ENCODE data around the gene ARMH1.
A peak's percentile ranks its signal among the peaks of the same experiment; 100 is the strongest.

ARMH1 gene

DNA sequence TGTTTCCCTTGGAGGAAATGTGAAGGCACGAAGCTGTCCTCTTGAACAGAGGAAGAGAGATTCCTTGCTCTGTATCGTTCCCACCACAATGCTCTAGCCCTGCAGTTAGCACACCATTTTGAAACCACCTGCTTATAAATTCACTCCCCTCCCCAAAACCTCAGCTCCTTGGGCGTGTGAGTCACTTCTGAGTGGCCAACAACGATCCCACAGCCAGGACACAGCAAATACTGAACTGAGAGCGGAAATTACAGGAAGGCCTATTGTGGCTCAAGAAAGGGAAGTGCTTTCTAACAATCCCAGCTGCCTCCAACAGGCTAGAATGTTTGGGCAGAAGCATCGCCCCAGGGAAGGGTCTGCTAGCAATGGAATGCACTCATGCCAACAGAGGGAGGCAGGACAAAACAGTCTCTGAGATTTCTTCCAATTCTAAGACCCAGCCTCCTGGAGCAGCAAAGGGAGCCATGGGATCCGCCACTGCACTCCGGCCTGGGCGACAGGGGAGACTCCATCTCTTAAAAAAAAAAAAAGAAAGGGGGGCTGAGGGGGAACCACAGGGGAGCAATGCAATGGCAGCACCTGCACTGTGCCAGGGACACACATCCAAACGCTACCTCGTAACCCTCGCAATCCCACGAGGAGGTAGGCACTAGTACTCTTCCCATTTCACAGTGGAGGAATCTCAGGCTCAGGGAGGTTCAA lies 2.1 kb upstream of the ARMH1 start:
- DNase-seq = no peak

DNA sequence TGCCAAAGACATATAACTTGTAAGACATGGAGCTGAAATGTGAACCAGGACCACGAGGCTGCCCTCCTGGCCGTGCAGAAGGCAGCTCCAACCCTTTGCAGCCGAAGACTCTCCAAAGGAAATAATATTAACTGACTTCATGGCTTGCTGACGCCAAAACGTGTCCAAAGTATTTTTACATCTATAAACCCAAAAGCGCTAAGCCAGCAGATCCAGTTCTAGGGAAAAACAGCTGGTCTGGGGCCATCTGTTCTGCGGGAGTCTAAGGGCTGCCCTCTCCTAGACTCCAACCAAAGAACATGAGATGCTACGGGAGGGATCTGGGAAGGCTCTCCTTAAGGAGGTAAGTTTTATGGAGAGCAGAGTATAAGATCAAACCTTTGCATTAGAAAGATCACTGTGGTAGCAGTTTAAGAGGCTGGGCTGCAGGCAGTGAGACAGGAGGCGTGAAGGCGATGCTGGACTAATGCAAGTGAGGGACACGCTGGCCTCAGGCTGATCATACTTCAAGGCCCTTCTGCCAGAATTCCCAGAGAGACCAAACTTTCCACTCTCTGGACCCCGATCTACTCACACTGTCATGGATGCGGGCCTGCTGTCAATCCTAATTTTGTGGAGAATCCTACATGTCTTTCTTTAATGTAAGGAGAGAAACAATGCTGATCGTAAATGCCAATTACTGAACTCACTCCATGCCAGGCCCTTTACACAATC lies 1.4 kb upstream of the ARMH1 start:
- DNase-seq = no peak

GRCh38 chr1:44673675-44674112 lies 820 bp upstream of the ARMH1 start:
- no peak for DNase-seq

DNA sequence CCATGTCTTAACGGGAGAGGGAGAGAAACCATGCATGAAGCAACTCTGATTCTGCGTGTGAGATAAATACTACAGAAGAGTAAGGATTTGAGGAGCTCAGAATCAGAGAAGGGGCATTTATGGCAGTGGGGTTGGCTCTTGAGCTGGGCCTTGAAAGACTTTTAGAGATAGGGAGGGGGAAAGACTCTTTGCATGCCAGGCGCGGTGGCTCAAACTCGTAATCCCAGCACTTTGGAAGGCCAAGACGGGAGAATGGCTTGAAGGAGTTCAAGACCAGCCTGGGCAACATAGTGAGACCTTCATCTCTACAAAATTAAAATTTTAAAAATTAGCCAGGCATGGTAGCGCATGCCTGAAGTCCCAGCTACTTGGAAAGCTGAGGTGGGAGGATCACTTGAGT lies 672 bp downstream of the ARMH1 start:
- no peak for DNase-seq

- DNase-seq = peak; percentile 52
Measured at GRCh38 chr1:44676484-44677200, 2.1 kb downstream of the ARMH1 start.

GRCh38 chr1:44677201-44677766 lies 2.8 kb downstream of the ARMH1 start:
- peak; percentile 46 for DNase-seq

DNA sequence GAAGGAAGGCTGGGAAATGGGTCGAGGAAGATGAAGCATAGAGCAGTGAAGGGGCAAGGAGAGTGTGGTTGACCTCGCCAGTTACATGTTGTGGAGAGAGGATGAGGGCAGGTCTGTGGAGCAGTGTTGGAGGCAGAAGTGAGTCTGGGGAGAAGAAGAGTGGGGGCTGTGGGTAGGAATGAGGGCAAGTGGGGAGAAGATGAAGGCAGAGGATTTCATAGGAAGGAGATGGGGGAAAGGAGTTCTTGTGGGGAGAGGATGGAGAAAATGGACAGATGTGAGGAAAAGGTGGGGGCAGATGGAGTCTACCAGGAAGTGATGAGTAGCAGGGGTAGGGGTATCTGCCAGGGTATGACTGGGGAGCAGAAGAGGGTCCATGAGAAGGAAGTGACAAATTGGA lies 3.6 kb downstream of the ARMH1 start:
- no peak for DNase-seq

- DNase-seq = no peak
Measured at GRCh38 chr1:44678626-44679025, 4.1 kb downstream of the ARMH1 start.

DNA sequence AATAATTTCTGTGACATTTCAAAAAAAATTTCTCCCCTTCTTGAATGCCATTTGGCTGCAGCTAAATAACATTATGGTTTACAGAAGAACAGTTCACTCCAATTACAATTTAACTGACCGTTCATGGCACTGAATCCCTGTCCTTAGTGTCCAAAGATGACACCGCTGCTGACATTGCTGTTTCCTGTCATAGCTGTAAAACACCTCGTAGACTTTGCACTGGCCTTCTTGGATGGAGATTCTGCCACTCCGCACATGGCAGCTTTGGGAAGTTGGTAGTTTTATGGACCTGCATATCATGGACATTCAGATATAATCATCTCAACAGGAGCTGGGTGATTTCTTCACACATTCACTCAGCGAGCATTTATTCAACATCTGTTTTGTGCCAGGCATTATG lies 5.0 kb downstream of the ARMH1 start:
- no peak for DNase-seq

DNA sequence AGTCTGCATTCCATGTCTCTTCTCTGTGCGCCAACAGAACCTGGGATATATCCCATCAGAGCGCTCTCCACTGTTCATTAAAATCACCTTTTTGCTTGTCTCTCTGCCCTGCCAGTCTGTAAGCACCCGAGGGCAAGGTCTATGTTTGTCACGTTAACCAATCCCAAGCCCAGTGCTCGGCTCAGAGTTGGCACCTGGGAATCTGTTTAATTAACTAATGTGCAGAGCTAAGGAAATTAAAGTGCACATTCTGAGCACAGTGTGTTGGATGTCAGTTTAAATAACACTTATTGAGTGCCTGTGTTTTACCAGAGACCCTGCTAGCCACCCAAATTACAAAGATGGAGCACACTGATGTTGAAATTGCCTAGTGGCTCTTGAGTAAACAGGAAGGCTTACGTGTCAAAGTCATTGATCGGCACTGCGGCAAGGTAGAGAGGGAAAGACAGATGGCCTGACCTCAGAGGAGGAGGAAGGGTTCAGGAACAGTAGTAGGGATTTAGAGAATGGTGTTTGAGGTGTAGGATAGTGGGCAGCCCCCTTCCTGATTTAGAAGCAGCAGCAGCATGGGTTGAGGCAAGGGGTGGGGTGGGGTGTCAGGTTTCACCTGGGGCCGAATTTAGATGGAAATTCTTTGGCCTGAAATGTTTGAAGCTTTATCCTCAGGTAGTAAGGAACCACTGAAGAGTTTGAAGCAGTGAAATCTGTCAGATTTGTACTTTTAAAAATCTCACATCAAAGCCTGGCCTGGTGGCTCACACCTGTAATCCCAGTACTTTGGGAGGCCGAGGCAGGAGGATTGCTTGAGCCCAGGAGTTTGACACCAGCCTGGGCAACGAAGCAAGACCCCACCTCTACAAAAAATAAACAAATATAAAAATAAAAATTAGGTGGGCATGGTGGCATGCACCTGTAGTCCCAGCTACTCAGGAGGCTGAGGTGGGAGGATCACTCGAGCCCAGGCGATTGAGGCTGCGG lies 7.7 kb downstream of the ARMH1 start:
- DNase-seq = peak; percentile 66

DNA sequence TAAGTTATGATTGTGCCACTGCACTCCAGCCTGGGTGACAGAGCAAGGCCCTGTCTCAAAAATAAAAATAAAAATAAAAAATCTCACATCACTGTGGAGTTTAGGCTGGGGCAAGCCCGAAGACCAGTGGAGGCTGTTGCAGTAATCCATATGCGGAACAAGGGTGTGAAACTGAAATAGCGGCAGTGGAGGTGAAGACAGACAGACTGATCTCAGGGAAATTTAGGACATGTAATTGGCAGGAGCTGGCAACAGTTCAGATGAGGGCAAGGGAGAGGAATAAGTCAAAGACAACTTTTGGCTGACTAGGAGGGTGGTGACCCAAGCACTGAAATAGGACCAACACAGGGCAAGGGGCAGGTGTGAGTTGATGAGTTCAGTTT lies 8.4 kb downstream of the ARMH1 start:
- DNase-seq = no peak

- no peak for DNase-seq
Measured at GRCh38 chr1:44684525-44684924, 10.0 kb downstream of the ARMH1 start.

DNA sequence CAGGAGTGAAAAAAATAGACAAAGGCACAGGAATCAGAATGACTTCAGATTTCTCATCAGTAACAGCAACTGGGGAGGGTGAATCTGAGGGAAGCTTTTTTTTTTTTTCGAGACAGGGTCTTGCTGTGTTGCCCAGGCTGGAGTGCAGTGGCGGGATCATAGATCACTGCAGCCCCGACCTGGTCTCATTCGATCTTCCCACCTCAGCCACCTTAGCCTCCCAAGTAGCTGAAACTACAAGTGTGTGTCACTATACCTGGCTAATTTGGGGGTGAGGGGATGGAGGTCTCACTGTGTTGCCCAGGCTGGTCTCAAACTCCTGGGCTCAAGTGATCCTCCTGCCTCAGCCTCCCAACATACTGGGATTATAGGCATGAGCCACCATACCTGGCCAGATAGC lies 10.7 kb downstream of the ARMH1 start:
- DNase-seq = no peak

DNA sequence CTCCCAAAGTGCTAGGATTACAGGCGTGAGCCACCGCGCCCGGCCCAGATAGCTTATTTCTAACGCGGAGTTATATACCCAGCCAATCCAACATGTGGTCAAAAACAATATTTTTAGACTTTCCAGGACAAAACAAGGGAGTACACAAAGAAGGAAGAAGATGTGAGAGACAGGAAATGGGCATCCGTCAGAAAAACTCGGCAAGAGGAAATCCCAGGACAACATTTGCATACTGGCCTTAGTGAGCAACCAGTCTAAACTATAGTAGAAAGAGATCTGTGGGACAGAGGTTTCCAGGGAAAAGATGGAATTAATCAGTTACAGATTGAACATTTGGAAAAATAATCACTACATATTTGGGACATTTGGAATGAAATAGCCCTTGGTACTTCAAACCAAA lies 11.4 kb downstream of the ARMH1 start:
- no peak for DNase-seq

DNA sequence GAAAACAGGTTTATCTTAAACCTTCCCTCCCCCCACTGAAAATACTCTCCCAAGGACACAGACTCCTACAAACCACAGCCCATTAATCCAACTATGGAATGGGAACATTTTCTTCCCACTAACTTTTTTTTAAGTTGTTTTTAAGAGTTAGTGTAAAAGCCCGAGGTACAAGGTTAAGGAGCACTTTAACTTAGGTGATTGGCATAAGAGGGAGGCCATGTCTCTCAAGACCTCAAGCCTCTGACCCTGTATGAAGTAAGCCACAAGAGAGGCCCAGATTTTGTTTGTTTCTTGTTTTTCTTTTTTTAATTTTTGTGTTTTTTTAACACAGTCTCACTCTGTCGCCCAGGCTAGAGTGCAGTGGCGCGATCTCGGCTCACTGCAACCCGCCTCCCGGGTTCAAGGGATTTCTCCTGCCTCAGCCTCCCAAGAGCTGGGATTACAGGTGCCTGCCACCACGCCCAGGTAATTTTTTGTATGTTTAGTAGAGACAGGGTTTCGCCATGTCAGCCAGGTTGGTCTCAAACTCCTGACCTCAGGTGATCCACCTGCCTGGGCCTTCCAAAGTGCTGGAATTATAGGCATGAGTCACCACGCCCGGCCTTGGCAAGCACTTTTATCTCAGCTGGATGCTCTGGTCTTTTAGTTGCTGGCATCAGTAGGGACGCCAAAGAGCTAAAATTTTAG lies 14.4 kb downstream of the ARMH1 start:
- DNase-seq = no peak

- no peak for DNase-seq
Measured at GRCh38 chr1:44689447-44689765, 14.9 kb downstream of the ARMH1 start.

DNA sequence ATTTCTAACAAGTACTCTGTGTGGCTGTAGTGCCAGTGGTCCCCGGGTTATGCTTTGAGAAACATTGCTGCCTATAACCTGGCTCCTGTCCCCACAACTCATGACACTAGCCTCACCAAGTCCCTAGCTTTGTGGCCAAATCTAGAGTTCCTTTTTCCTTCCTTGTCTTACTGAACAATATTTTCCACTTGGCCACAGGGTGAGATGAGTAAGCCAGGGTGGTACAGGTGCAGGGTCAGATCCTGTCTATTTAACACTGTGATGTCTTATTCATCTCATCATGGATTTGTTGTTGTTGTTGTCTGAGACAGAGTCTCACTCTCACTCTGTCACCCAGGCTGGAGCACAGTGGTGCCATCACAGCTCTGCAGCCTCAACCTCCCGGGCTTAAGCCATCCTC lies 18.6 kb downstream of the ARMH1 start:
- DNase-seq = no peak

DNA sequence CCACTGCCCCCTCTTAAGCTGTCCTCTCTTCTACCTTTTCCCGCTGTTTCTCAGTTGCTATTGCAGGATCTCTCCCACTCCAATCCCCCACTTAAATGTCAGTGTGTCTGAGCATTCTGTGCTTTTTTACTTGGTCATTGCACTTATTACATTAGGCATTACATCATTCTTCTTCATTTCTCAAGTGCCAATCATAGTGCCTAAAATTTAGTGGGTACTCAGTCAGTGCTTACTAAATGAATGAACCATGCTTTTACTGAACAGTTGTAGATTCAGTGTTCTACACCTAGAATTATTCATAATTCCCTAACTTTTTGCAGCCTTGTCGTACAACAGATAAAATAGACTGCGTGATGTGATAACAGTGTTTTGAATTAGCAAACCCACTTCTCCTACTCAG lies 19.4 kb downstream of the ARMH1 start:
- no peak for DNase-seq

DNA sequence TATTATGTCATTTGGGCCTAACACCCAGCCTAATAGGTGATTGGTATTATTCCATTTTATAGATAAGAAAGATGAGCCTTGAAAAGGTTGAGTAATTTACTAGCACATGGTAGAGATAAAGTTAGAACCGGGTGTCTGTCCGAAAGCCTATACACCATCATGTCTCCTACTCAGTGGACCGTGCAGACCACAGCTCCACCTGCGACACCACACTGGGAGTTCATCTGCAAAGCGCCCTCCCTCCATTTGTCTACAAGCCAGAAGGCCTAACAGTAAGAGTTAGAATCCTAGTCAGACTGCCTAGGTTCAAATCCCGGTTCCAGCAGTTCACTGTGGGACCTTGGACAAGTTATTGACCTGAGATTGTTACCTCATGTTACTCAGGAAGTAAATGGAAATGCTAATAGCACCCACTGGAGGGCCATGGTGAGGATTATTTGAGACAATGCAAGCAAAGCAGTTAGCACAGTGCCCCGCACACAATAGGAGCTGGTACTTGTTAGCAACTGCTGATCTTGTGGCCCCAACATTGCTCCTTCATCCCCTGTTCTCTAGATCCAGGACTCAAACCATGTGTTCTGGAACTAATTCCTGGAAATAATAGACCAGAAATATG lies 20.5 kb downstream of the ARMH1 start:
- no peak for DNase-seq

DNA sequence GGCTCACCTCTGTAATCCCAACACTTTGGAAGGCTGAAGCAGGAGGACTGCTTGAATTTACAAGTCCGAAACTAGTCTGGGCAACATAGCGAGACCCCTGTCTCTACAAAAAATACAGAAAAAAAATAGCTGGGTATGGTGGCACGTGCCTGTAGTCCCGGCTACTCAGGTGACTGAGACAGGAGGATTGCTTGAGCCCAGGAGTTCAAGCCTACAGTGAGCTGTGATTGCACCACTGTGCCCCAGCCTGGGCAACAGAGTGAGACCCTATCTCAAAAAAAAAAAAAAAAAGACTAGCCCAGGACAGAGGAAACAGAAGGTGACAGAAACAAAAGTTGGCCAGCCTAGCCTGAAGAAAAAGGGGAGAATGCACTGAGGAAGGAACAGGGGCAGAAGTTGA lies 21.2 kb downstream of the ARMH1 start:
- no peak for DNase-seq

GRCh38 chr1:44696101-44696500 lies 21.6 kb downstream of the ARMH1 start:
- DNase-seq = no peak
